ENCODE results near the gene ARHGAP35.
"Not testable (repeated sequence)": the region's sequence is repeated elsewhere in the genome, so short reads cannot be mapped to it uniquely, and the experiment has no call there.

The ARHGAP35 gene

GRCh38 chr19:46844067-46844489 lies 16.7 kb upstream of the ARHGAP35 start:
- DNase-seq = no peak

- DNase-seq = no peak
Measured at GRCh38 chr19:46845959-46846459, 14.8 kb upstream of the ARHGAP35 start.

DNA sequence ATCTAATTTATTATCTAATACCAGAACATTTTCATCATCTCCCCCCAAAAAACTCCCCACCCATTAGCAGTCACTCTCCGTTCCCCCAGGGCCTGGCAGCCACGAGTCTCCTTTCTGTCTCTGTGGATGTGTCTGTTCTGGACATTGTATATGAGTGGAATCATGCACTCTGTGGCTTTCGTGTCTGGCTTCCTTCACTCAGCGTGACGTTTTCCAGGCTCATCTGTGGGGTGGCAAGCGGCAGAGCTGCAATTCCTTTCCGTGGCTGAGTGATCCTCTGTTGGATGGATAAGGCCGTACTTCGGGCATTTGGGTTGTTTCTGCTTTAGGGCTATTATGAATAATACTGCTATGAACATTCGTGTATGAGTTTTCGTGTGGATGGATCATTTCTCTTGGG lies 13.3 kb upstream of the ARHGAP35 start:
- no peak for DNase-seq

DNA sequence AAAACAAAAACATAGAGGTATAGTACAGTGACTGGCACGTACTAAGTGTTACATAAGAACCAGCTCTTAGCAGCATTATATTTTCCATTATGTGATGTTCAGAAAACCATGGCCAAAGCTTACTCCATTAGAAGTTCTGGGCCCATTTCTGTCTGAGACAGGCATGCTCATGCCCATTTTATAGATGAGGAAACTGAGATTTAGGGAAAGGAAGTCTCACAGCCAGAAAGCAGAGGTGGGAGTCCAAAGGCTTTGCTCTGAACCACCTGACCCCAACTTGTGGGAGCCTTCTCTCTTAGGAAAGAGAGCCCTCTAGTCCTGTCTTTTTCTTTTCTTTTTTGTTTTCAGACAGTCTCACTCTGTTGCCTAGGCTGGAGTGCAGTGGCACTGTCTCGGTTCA lies 12.4 kb upstream of the ARHGAP35 start:
- no peak for DNase-seq

GRCh38 chr19:46849610-46850009 lies 11.2 kb upstream of the ARHGAP35 start:
- no peak for DNase-seq

DNA sequence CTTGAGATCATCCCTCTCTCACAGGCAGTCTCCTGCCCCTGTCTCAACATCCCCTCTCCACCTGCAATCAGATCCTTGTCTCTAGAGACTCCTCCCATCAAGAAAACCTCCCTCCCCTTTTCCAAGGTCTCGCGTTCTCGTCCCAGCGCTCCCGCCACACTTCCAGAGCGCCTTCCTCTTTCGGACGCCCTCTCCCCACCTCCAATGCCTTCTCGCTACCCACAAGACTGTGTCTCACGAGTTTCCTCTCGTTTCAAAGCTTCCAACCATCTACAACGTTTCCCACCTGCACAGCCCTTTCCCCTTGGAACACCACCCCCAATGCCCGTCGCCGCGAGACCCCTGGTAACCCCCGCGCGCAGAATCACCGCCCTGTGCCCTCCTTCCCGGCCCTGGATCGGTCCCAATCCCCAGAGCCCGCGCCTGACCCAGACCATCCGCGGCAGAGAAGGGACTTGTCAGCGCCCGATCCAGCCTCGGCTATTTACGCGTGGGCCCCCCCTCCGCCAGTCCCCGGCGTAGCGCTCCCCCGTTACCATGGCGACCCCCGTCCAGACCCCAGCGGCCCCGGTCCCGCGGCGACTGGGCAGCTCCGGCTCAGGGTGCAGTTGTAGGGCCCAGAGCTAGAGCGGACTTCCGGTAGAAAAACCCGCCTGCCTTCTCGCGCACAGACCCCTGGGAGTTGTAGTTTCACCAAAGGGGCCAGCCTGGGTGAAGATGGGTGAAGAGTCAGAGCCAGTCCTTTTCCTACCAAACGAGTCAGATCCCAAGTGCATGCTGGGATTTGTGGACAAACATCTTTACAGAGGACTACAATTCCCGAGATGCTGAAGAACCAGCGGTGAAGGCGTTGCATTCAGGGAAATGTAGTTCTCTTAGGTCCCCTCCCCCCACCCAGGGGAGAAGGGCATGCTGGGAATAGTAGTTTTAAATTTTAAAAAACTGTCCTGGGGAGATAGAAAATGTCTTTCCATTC lies 10.3 kb upstream of the ARHGAP35 start, which contains the start of gene AP2S1:
AP2S1 (minus strand) TSS at position 619 of the 976 bp plus-strand sequence; CDS start at position 539, 80 bp downstream.
- peak; percentile 100 for DNase-seq

- no peak for DNase-seq
Measured at GRCh38 chr19:46852830-46853229, 8.0 kb upstream of the ARHGAP35 start.

- DNase-seq = not testable (repeated sequence)
Measured at GRCh38 chr19:46854698-46855097, 6.1 kb upstream of the ARHGAP35 start.

- peak; percentile 97 for DNase-seq
Measured at GRCh38 chr19:46856062-46857022, 4.5 kb upstream of the ARHGAP35 start.

DNA sequence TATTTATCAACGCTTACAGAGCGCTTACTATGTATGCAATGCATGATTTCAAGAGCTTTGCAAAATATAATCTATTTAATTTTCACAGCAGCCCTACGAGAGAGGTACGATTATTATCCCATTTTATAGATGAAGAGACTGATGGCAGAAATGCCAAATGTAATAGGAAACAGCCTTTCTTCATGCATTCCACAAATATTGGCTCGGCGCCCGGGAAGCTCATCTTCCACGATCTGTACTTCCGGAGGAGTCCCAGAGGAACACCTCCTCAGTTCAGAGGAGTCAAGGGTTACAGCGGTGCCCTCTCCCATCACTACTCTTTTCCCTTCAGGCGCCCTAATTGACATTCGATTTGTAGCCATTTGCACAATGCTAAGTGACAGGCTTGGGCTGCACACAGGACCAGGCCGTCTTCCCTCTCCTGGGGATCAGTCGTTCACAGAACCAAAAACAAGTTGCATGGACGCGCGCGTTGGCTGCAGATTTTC lies 1.1 kb upstream of the ARHGAP35 start:
- peak; percentile 95 for DNase-seq

- DNase-seq = peak; percentile 99
Measured at GRCh38 chr19:46860125-46860845, 512 bp upstream of the ARHGAP35 start.

DNA sequence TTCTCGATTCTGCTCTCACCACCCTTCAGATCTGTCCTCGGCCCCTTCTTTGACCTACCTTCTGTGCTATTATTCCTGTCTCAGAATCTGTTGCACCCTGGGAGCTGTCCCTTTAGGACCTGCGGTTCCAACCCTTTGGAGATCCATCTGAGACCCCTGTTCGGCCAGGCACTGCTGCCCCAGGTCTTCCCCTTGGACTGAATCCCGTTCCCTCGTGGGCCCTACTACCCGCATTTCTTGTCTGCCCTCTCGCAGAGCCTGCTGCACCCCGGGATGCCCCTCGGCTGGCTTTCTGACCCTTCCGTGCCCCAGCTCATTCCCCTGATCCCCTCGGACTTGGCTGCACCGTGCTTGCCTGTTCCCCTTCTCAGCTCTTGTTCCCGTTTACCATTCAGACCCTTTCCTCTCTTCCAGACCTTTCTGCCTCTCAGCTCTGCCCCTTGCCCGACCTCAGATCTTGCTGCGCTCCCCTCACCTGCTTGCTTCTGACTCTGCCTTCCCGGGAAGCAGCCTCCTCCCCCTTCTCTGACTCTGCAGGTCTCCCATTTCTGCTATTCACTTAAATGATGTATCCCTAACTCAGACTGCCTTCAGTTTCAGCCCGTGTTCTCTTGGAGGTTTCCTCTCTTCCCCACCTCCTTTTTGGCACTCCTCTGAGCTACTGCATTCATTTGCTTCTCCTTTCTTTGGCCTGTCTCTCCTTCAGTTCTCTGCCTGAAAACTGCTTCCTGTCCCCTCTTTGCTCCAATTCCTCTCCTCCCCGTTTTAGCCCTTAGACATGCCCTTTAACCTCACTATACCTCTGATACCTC lies 1.1 kb downstream of the ARHGAP35 start:
- no peak for DNase-seq

- DNase-seq = no peak
Measured at GRCh38 chr19:46862503-46862834, 1.7 kb downstream of the ARHGAP35 start.

GRCh38 chr19:46862974-46863632 lies 2.3 kb downstream of the ARHGAP35 start:
- no peak for DNase-seq

GRCh38 chr19:46863818-46864629 lies 3.2 kb downstream of the ARHGAP35 start:
- DNase-seq = peak; percentile 68

DNA sequence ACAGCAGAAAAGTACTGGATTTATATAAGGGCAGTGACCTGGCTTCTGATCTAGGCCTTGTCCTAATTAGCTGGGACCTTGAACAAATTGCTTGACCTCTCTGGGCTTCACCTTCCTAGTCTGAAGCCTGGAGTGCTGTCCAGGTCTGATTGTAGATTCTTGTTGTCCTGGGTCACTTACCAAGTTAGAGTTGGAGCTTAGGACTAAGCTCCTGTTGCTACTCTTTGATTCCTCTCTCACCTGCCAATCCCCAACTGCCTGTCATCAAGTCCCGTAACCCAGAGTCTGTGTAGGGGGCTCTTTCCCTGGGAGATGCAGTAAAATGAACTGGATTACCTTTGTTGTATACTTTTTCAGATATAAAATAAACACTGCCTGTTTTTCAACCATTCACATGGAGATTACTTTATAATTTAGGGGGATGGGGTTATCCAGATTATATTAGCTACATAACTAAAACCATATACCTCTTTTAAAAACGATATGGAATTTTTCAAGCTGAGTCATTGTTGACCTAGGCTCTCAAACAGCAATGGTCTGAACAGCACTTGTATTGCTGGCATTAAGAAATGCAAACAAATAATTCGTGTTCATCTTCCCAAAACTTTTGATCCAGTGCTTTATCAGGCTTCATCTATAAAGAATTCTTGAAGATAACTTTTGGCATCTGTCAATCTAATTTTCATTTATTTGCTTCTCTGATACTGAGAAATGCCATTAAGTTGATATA lies 5.8 kb downstream of the ARHGAP35 start:
- DNase-seq = peak; percentile 59

DNA sequence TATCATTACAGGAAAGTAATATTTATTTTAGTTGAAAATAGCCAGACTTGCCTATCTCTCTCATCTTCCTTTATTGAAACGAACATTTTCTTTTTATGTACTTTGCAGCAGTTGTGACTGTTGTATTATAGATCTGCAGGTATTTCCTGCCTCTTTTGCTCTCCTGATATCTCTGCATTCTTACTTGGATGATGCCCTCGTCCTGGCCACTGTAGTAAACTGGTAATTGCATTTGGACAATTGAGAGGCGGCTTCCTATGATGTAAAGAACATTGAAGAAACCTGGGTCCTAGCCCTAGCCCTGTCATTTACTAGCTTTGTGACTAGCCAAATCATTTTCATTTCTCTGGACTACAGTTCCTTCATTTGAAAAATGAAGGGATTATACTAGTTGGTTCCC lies 6.4 kb downstream of the ARHGAP35 start:
- DNase-seq = no peak

DNA sequence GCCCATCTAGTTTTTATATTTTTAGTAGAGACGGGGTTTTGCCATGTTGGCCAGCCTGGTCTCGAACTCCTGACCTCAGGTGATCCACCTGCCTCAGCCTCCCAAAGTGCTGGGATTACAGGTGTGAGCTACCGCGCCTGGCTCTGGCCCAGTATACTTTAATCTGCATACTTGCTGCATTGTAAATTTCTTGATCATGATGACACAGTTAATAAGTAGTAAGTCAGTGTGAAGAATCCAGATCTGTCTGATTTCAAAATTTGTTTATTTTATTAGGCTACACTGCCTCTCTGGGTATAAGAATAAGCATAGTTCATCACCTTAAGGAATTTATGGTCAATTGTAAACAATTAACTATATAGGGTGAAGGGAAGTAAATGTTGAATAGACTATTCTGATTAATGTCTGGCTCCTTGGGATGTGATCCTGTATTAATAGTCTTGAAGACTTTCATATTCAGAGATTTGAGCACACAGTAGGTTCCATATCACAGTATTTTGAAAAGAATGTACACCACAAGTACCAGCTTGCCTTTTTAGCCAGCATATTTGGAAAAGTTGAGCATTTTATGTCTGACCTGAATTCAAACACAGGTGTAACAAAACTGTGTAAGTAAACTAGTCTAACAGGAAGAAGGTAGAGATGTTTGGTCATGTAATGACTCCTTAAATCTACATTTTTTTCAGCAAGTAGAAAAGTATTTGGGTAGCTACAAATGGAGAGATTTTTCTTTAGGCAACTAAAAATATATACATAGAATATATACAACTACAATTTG lies 7.4 kb downstream of the ARHGAP35 start:
- no peak for DNase-seq

All from fibroblast of skin of scalp (primary cell).